ENCODE data around the gene ESM1. TPM values are rescaled to one million over a fixed set of nuclear protein-coding genes. Genes with fewer than 3 reads are reported as not detected.

ESM1 gene, protein sequence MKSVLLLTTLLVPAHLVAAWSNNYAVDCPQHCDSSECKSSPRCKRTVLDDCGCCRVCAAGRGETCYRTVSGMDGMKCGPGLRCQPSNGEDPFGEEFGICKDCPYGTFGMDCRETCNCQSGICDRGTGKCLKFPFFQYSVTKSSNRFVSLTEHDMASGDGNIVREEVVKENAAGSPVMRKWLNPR
- total RNA-seq: under 1 TPM in 1 of 4 donors, not detected in 3; 0.36 TPM

DNA sequence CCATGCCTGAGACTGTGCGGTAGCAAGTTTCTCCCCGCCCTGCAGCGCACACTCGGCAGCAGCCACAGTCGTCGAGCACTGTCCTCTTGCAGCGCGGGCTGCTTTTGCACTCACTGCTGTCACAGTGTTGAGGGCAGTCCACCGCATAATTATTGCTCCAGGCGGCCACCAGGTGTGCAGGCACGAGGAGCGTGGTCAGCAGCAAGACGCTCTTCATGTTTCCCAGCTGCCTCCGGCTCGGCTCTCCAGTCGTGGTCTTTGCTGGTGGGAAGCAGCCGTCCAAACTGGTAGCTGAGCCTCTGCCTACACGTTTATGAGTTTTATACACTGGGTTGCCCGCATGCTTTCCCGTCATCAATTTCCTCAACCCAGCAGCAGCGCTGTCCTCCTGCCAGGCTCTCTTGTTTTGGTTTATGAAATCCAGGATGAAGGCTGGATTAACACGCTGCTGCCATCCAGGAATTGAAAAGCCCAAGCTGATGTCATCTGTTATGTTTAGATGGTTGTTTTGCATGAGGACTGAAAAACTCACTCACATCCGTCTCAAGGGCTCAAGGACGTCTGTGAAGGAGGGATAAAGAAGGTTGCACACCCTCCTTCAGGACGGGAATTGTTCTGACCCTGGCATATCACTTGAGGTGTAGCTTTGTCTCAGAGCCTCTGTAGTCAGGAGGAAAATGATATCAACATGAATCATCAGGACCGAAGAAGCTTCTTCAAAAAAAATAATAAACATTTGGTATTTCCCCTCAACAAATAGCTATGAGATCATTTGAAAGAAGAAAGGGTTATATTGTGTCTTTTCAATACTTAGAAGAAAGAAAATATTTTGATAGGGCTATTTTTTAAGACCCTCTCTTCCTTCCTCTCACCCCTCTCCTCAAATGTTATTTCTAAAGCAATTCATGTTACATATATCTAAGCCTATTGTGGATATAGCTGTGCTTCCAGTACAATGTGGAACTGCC, at the start of gene ESM1:
ESM1 (minus strand) TSS at position 293 of the 968 bp plus-strand sequence; CDS start at position 217, 76 bp downstream.
- no peak for ATAC-seq (ENCODE audit: low FRiP score)
- TF ChIP-seq, protein P1, sequence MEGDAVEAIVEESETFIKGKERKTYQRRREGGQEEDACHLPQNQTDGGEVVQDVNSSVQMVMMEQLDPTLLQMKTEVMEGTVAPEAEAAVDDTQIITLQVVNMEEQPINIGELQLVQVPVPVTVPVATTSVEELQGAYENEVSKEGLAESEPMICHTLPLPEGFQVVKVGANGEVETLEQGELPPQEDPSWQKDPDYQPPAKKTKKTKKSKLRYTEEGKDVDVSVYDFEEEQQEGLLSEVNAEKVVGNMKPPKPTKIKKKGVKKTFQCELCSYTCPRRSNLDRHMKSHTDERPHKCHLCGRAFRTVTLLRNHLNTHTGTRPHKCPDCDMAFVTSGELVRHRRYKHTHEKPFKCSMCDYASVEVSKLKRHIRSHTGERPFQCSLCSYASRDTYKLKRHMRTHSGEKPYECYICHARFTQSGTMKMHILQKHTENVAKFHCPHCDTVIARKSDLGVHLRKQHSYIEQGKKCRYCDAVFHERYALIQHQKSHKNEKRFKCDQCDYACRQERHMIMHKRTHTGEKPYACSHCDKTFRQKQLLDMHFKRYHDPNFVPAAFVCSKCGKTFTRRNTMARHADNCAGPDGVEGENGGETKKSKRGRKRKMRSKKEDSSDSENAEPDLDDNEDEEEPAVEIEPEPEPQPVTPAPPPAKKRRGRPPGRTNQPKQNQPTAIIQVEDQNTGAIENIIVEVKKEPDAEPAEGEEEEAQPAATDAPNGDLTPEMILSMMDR (IDR thresholded peaks at IDR 0.05): no peak
- no peak for DNase-seq (ENCODE audit: low spot score)

DNA sequence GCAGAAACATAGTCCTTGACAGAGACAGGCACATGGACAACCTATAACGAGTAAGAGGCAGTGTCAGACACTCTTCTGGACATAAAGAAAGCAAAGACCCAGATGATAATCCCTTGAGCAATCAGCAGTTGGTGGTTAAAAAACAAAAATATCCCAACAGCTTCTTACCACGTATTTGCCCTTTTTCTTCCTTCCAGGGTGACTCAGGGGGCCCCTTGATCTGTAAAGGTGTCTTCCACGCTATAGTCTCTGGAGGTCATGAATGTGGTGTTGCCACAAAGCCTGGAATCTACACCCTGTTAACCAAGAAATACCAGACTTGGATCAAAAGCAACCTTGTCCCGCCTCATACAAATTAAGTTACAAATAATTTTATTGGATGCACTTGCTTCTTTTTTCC, 48.2 kb upstream of the ESM1 start:
- TF ChIP-seq, protein P1 (IDR thresholded peaks at IDR 0.05): no peak
- ATAC-seq (ENCODE audit: low FRiP score) (no peak), DNase-seq (ENCODE audit: low spot score) (no peak)

DNA sequence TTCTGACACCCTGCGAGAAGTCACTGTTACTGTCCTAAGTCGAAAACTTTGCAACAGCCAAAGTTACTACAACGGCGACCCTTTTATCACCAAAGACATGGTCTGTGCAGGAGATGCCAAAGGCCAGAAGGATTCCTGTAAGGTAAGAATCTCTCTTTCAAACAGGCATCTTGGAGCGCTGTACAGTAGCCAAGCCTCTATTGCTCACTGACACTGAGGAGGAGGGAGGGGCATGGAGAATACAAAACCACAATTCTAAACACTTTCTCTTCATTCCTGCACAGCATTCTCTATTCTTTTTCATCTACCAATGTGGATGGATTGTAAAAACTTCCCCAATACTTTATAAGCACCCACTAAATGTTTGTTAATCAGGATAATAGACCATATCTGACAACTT, 46.1 kb upstream of the ESM1 start:
- TF ChIP-seq, protein P1 (IDR thresholded peaks at IDR 0.05): no peak
- DNase-seq (ENCODE audit: low spot score) (no peak), ATAC-seq (ENCODE audit: low FRiP score) (no peak)

DNA sequence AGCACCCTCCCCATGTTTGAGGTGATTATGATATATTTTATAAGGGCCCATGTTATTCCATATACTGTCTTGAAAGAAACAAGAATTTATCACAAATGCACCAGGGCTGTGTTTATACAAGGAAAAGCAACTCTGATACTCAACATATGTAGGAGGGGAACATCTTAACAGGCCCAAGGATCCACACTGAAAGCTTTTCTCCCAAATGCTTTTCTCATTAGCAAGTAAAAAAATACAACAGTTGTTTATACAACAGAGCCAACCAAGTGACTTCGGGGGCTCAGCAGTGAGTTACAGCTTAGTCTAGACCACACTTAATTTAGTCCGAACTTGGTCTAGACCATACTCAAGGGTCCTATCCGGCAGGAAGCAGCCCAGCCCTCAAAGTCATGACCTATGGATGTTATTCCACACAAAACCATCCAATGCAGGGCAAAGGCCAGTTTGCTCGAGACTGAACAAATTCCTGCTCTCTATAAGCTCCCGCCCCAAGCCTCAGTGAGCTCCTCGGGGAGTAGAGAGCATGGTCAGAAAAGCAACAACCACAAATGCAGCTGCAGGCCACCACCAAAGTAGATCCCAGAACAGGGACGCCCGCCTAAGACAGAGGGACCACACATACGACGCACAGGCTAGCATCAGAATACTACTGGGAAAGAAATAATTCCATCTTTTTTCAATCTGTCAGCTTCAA, 45.4 kb upstream of the ESM1 start:
- ATAC-seq (ENCODE audit: low FRiP score) (no peak), DNase-seq (ENCODE audit: low spot score) (no peak)
- TF ChIP-seq, protein P1 (IDR thresholded peaks at IDR 0.05): no peak

DNA sequence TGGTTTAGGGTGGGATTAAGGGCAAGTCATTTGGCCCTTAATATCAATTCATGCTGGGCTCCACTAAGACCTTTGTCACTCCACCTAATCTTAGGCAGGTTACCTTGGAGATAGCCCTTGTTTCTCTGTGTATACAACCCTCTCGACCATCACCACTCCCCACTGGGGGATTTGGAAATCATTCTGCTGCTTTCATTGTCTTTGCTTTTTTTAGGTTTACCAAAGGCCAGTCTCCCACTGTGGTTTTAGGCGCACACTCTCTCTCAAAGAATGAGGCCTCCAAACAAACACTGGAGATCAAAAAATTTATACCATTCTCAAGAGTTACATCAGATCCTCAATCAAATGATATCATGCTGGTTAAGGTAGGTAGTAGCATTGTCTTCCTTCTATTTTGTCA, 44.8 kb upstream of the ESM1 start:
- TF ChIP-seq, protein P1 (IDR thresholded peaks at IDR 0.05): no peak
- ATAC-seq (ENCODE audit: low FRiP score) (no peak), DNase-seq (ENCODE audit: low spot score) (no peak)

DNA sequence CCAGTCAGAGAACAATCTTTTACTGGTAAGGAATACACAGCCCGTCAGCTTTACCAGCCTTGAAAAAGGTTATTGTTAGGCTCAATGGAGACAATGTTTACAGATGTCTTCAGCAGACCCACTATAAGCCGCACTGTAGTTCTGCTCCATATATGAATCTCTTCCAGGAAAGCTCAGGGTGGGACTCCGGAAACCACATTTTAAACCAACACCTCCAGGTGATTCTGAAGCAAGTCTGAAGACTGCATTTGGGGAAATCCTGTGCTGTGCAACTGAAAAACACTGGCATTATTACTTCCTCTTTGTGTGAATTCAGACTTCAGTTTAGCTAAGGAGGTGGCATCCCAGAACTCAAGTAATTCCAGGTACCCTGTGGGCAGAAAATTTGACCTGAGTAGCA, 42.2 kb upstream of the ESM1 start:
- TF ChIP-seq, protein P1 (IDR thresholded peaks at IDR 0.05): no peak
- ATAC-seq (ENCODE audit: low FRiP score): no peak
- no peak for DNase-seq (ENCODE audit: low spot score)

All from omental fat pad (tissue), 4 donors.